ENCODE measurements around the gene NAIF1.
"Not testable (repeated sequence)": the region's sequence is repeated elsewhere in the genome, so short reads cannot be mapped to it uniquely, and the experiment has no call there.

Gene NAIF1

DNA sequence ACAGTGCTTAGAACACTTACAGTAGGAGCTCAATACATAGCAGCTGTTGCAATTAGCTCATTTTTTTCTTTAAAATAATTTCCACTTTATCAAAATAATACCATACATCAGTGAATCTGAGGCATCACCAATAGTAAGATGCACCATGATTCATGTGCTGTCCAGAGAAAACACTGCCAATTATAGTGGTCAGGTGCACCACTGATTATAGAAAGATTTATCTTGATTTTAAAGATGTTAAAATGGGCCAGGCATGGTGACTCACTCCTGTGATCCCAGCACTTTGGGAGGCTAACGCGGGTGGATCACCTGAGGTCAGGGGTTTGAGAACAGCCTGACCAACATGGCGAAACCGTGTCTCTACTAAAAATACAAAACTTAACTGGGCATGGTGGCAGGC is 39.4 kb downstream of the NAIF1 start:
- no peak for DNase-seq (ENCODE audit: low spot score)

DNA sequence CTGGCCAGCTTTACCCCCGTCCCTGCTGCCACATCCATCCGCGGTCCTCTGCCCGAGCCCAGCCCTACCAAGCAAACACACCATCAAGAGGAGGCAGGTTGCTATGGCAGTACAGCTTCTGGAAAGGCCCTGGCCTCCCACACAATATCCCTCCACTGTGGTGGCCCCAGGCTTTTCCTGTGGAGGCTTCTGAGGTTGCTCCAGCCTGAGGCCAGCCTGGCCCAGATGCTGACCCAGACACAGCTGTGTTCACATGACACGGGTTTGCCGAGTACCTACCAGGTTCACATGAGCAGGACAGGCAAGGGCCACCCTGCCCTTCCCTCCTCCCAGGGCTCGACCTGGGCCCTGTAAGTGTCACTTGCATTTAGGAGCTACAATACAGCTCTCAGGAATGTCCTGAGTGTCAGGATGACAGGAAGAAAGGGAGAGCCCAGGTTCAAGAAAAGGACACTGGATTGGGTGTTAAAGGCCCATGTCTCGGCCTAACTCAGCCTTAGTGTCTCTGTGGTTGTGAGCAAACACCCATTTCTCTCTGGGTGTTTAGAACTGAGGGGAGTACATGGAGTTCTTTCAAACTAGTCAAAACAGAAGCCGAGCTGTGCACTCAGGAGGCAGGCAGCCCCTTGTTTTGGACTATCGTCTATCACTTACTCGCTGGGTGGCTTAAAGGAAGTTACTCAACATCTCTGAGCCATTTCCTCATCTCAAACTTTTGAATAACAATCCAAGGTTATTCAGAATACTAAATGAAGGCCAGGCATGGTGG is 40.2 kb downstream of the NAIF1 start:
- peak; percentile 27 for DNase-seq (ENCODE audit: low spot score)

- no peak for DNase-seq (ENCODE audit: low spot score)
These were observed 40.8 kb downstream of the NAIF1 start for GRCh38 chr9:128026255-128026772.

GRCh38 chr9:128025736-128026135 is 41.4 kb downstream of the NAIF1 start:
- no peak for DNase-seq (ENCODE audit: low spot score)

GRCh38 chr9:128024761-128025308 is 42.3 kb downstream of the NAIF1 start:
- no peak for DNase-seq (ENCODE audit: low spot score)

DNA sequence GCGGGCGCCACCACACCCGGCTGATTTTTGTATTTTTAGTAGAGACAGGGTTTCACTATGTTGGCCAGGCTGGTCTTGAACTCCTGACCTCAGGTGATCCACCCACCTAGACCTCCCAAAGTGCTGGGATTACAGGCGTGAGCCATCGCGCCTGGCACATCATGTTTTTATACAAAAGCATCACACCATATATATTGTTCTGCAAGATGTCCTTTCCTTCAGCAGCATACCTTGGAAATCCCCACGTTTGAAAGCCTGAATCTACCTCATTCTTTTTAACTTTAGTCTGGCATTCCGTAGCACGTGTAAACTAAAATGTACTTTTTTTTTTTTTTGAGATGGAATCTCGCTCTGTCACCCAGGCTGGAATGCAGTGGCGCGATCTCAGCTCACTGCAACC is 43.4 kb downstream of the NAIF1 start:
- not testable (repeated sequence) for DNase-seq (ENCODE audit: low spot score)

- peak; percentile 30 for DNase-seq (ENCODE audit: low spot score)
These were observed 44.2 kb downstream of the NAIF1 start for GRCh38 chr9:128022886-128023285.

- no peak for DNase-seq (ENCODE audit: low spot score)
These were observed 46.0 kb downstream of the NAIF1 start for GRCh38 chr9:128021098-128021497.

GRCh38 chr9:128020692-128021091 is 46.4 kb downstream of the NAIF1 start:
- DNase-seq (ENCODE audit: low spot score): no peak

GRCh38 chr9:128015696-128016095 is 51.4 kb downstream of the NAIF1 start:
- no peak for DNase-seq (ENCODE audit: low spot score)
